HCT116 (cell line): Measurements from ENCODE around the gene TMEM138. TPM values are rescaled to one million over a fixed set of nuclear protein-coding genes. Genes with fewer than 3 reads are reported as not detected.

Experiments
- ATAC-seq: fragments of 200-7000 bp; cut with Tn5 transposase; 2 replicates; pipeline ENCODE4 v1.9.1; 2020; ENCODE audit warnings: mild to moderate bottlenecking, moderate library complexity
- BruUV-seq: library from RNA; stranded (reverse); fragments of 400-500 nt; replicated peaks from 2 replicates; lab custom pipeline; 2021; lab: Mats Ljungman, UMichigan
- CTCF ChIA-PET: fragments of 300-600 bp; sonication (Branson Sonifier 250); formaldehyde crosslinking; loops from one replicate; lab custom pipeline; 2021; ENCODE audit warnings: antibody characterized with exemption; lab: Charles Lee
- POLR2A ChIA-PET: fragments of 300-600, 350-600 bp; sonication (Branson Sonifier 250); formaldehyde crosslinking; loops from one replicate; lab custom pipeline; 2021; ENCODE audit warnings: antibody characterized with exemption; lab: Charles Lee
- RAD21 ChIA-PET, 2 experiments: fragments of 300-600 bp; sonication (Branson Sonifier 250); formaldehyde crosslinking; loops; one replicate each; lab custom pipeline; 2023; ENCODE audit warnings: low total read pairs in 2 of 2; ENCODE audit not compliant: uncharacterized antibody in 2 of 2, unreplicated experiment in 2 of 2, low non-redundant PET in 1 of 2; lab: Charles Lee
- DNase-seq: peaks from one replicate; pipeline ENCODE4 v3.0.0-alpha.2; 2010; ENCODE audit warnings: low read depth, low spot score
- H2AFZ ChIP-seq: fragments of 200-600 bp; shearing (Covaris generic), sonication (generic); 2 replicates; pipeline ENCODE4 v1.6.1; 2017; ENCODE audit warnings: low read depth, mixed run types, mixed read lengths, antibody characterized with exemption, low read length; ENCODE audit not compliant: poor library complexity, severe bottlenecking
- H3K27ac ChIP-seq: 2 replicates; pipeline ENCODE4 v1.5.1; 2012; ENCODE audit warnings: low read depth, low read length
- H3K27me3 ChIP-seq: fragments of 200-600 bp; sonication (generic); 2 replicates; pipeline ENCODE4 v1.6.1; 2016; ENCODE audit warnings: mixed run types, low read length, mixed read lengths; ENCODE audit not compliant: insufficient read depth
- H3K36me3 ChIP-seq, 2 experiments: fragments of 200-500 bp in 1 of 2; fragments of 200-600 bp in 1 of 2; sonication (Bioruptor generic) in 1 of 2; sonication (generic) in 1 of 2; 2 replicates each; pipeline versions ENCODE4 v1.5.1 to v1.6.1; 2014 to 2016; ENCODE audit warnings: low read length in 2 of 2, inconsistent platforms in 1 of 2, mixed read lengths in 1 of 2, mixed run types in 1 of 2; ENCODE audit not compliant: insufficient read depth in 2 of 2, control insufficient read depth in 1 of 2
- H3K4me1 ChIP-seq, 2 experiments: fragments of 200-600 bp in 1 of 2; sonication (generic) in 1 of 2; 2 replicates each; pipeline versions ENCODE4 v1.5.1 to v1.6.1; 2012 to 2017; ENCODE audit warnings: low read length in 2 of 2, inconsistent platforms in 1 of 2, mild to moderate bottlenecking in 1 of 2, mixed read lengths in 1 of 2, mixed run types in 1 of 2, moderate library complexity in 1 of 2; ENCODE audit not compliant: insufficient read depth in 2 of 2, control insufficient read depth in 1 of 2
- H3K4me2 ChIP-seq: fragments of 200-600 bp; sonication (generic); 2 replicates; pipeline ENCODE4 v1.6.1; 2017; ENCODE audit warnings: mixed run types, low read length, mixed read lengths
- H3K4me3 ChIP-seq, 2 experiments: fragments of 200-600 bp in 1 of 2; sonication (generic) in 1 of 2; replicated peaks in 1 of 2; 2 replicates each; pipeline ENCODE4 v1.5.1; 2011 to 2016; ENCODE audit warnings: low read length in 2 of 2, control low read depth in 1 of 2, low read depth in 1 of 2, mild to moderate bottlenecking in 1 of 2, mixed read lengths in 1 of 2, mixed run types in 1 of 2
- H3K79me2 ChIP-seq: fragments of 200-600 bp; sonication (generic); 2 replicates; pipeline ENCODE4 v1.6.1; 2017; ENCODE audit warnings: mild to moderate bottlenecking, mixed run types, low read length, moderate library complexity, mixed read lengths; ENCODE audit not compliant: insufficient read depth
- H3K9ac ChIP-seq: fragments of 200-600 bp; sonication (generic); 2 replicates; pipeline ENCODE4 v1.6.1; 2016; ENCODE audit warnings: low read length, mixed read lengths
- H3K9me2 ChIP-seq: fragments of 200-600 bp; sonication (generic), shearing (Covaris generic); 2 replicates; pipeline ENCODE4 v1.6.1; 2017; ENCODE audit warnings: mixed run types, mild to moderate bottlenecking, moderate library complexity; ENCODE audit not compliant: insufficient read depth
- H3K9me3 ChIP-seq, 2 experiments: fragments of 200-500 bp in 1 of 2; fragments of 200-600 bp in 1 of 2; sonication (Bioruptor generic) in 1 of 2; sonication (generic) in 1 of 2; 2 replicates each; pipeline ENCODE4 v1.6.1; 2014 to 2017; ENCODE audit warnings: low read length in 2 of 2, mixed read lengths in 2 of 2, inconsistent platforms in 1 of 2, low read depth in 1 of 2, mild to moderate bottlenecking in 1 of 2, mixed run types in 1 of 2, moderate library complexity in 1 of 2; ENCODE audit not compliant: control insufficient read depth in 1 of 2, insufficient read depth in 1 of 2
- H4K20me1 ChIP-seq: fragments of 200-600 bp; sonication (generic), shearing (Covaris generic); 2 replicates; pipeline ENCODE4 v1.6.1; 2017; ENCODE audit warnings: mixed run types, mild to moderate bottlenecking, moderate library complexity; ENCODE audit not compliant: insufficient read depth
- CBX3 ChIP-seq: IDR thresholded peaks from 2 replicates; pipeline ENCODE4 v1.6.1; 2012; ENCODE audit warnings: low read depth
- CEBPB ChIP-seq: IDR thresholded peaks from 2 replicates; pipeline ENCODE4 v1.6.1; 2012; ENCODE audit warnings: low read depth
- EGR1 ChIP-seq: IDR thresholded peaks from 2 replicates; pipeline ENCODE4 v1.6.1; 2012; ENCODE audit warnings: low read depth
- ELF1 ChIP-seq: IDR thresholded peaks from 2 replicates; pipeline ENCODE4 v1.6.1; 2012; ENCODE audit warnings: low read depth, borderline replicate concordance
- EZH2phosphoT487 ChIP-seq: fragments of 200-600 bp; IDR thresholded peaks from 2 replicates; pipeline ENCODE4 v1.6.1; 2018; ENCODE audit warnings: antibody characterized with exemption, borderline replicate concordance
- JUND ChIP-seq: IDR thresholded peaks from 2 replicates; pipeline ENCODE4 v1.6.1; 2012
- POLR2A ChIP-seq: IDR thresholded peaks from 2 replicates; pipeline ENCODE4 v1.7.0; 2011; ENCODE audit warnings: borderline replicate concordance; ENCODE audit not compliant: insufficient read depth, insufficient read length; ENCODE audit errors: extremely low read depth
- POLR2AphosphoS5 ChIP-seq: IDR thresholded peaks from 2 replicates; pipeline ENCODE4 v1.6.1; 2011; ENCODE audit warnings: mild to moderate bottlenecking, low read depth, low read length, moderate library complexity
- RAD21 ChIP-seq: IDR thresholded peaks from 2 replicates; pipeline ENCODE4 v1.6.1; 2012; ENCODE audit warnings: low read depth, mild to moderate bottlenecking
- SRF ChIP-seq: IDR thresholded peaks from 2 replicates; pipeline ENCODE4 v1.6.1; 2012; ENCODE audit warnings: low read depth
- TCF7L2 ChIP-seq: IDR thresholded peaks from 2 replicates; pipeline ENCODE4 v1.7.0; 2011; ENCODE audit warnings: borderline replicate concordance, inconsistent platforms; ENCODE audit not compliant: insufficient read depth, insufficient read length; ENCODE audit errors: extremely low read depth
- YY1 ChIP-seq: IDR thresholded peaks from 2 replicates; pipeline ENCODE4 v1.6.1; 2011; ENCODE audit warnings: low read length, low read depth, moderate library complexity, mild to moderate bottlenecking; ENCODE audit not compliant: insufficient replicate concordance; ENCODE audit errors: extremely low read depth
- ZFX ChIP-seq: fragments of 450-650 bp; IDR thresholded peaks from 2 replicates; pipeline ENCODE4 v1.6.1; 2017
- intact Hi-C: fragments of 100-400 bp; cut with micrococcal nuclease; formaldehyde crosslinking; loops from 2 replicates; pipeline ENCODE4 v1.10.0; 2022
- total RNA-seq: library from RNA; stranded (reverse); gene quantifications from one replicate; pipeline ENCODE4 v1.2.1, GENCODE V29; 2021; ENCODE audit not compliant: unreplicated experiment
- TF ChIP-seq, protein P1 (sequence below), 3 experiments: fragments of 200-600 bp in 1 of 3; sonication (generic) in 1 of 3; IDR thresholded peaks in 2 of 3; conservative IDR thresholded peaks in 1 of 3; 2 replicates each; pipeline ENCODE4 v1.5.1; 2012 to 2017; ENCODE audit warnings: low read depth in 2 of 3, low read length in 2 of 3, antibody characterized with exemption in 1 of 3, borderline replicate concordance in 1 of 3, control low read depth in 1 of 3, mild to moderate bottlenecking in 1 of 3, mixed read lengths in 1 of 3, mixed run types in 1 of 3, moderate library complexity in 1 of 3; ENCODE audit not compliant: insufficient read depth in 1 of 3
- TF ChIP-seq, protein P2 (sequence below): IDR thresholded peaks from 2 replicates; pipeline ENCODE4 v1.6.1; 2012
- TF ChIP-seq, protein P3 (sequence below): IDR thresholded peaks from 2 replicates; pipeline ENCODE4 v1.6.1; 2012
- TF ChIP-seq, protein P4 (sequence below): IDR thresholded peaks from 2 replicates; pipeline ENCODE4 v1.6.1; 2011; ENCODE audit warnings: mild to moderate bottlenecking, low read length, moderate library complexity; ENCODE audit not compliant: insufficient replicate concordance; ENCODE audit errors: extremely low read depth
- TF ChIP-seq, protein P5 (sequence below): IDR thresholded peaks from 2 replicates; pipeline ENCODE4 v1.6.1; 2012; ENCODE audit warnings: low read depth

Gene TMEM138
- total RNA-seq, 1 experiment from 2014 or later = 45.0 TPM

DNA sequence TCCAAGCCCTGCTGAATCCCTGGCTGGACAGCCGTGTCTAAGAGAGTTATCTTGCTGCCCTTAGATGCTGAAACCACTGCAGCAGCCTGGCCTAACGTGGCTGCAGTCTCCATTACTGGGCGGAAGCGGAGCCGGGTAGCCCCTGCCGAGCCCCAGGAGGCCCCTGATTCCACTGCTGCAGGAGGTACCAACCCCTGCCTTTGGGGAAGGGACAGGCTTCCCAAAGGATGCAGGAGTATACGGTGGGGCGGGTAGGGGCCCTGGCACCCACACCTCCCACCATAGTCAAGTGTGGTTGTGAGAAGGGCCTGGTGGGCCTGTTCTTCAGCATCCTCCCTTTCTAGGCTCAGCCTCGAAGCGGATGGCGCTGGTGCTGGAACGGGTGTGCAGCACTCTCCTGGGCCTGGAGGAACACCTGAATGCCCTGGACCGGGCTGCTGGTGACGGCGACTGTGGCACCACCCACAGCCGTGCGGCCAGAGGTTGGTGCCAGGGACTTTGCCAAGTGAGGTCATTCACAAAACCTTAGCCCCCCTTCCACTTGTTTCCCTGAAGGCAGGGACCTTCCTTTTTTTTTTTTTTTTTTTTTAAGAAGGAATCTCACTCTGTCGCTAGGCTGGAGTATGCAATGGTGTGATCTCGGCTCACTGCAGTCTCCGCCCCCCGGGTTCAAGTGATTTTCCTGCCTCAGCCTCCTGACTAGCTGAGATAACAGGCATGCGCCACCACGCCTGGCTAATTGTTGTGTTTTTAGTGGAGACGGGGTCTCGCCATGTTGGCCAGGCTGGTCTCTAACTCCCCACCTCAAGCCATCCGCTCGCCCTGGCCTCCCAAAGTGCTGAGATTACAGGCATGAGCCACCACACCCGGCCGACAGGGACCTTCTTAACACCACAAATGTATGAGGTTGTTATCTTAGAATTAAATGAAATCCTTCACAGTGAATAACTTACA is 18.1 kb upstream of the TMEM138 start:
- intact Hi-C loops = no loop called here
- H3K27ac ChIP-seq = no peak overlapping the region
- H3K79me2 ChIP-seq = no peaks in the 10 kb centered on the region
- no peaks in the 10 kb centered on the region for H3K4me1 ChIP-seq
- no peak overlapping the region for H3K4me2 ChIP-seq
- no peak overlapping the region for H3K4me3 ChIP-seq
- H3K9me2 ChIP-seq = no peaks in the 10 kb centered on the region
- ATAC-seq (no peak), DNase-seq (no peak)
- ChIA-PET RAD21 (no interaction called here), CTCF (no interaction called here), POLR2A (interaction anchor here (0.8 kb wide), 1 partner anchor 8 kb away, joined by 3 read pairs; no protein-coding TSS in a partner anchor)
- TF ChIP-seq RAD21 (no peak), EGR1 (no peak), CEBPB (no peak), TCF7L2 (no peak), CBX3 (no peak), POLR2AphosphoS5 (no peak), YY1 (no peak), JUND (no peak), EZH2phosphoT487 (no peak), POLR2A (no peak), SRF (no peak), ZFX (no peak), ELF1 (no peak)
- TF ChIP-seq, protein P1, sequence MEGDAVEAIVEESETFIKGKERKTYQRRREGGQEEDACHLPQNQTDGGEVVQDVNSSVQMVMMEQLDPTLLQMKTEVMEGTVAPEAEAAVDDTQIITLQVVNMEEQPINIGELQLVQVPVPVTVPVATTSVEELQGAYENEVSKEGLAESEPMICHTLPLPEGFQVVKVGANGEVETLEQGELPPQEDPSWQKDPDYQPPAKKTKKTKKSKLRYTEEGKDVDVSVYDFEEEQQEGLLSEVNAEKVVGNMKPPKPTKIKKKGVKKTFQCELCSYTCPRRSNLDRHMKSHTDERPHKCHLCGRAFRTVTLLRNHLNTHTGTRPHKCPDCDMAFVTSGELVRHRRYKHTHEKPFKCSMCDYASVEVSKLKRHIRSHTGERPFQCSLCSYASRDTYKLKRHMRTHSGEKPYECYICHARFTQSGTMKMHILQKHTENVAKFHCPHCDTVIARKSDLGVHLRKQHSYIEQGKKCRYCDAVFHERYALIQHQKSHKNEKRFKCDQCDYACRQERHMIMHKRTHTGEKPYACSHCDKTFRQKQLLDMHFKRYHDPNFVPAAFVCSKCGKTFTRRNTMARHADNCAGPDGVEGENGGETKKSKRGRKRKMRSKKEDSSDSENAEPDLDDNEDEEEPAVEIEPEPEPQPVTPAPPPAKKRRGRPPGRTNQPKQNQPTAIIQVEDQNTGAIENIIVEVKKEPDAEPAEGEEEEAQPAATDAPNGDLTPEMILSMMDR (IDR thresholded peaks at IDR 0.05 in 2 of 3, conservative IDR thresholded peaks at IDR 0.05 in 1 of 3; ENCODE audit: borderline replicate concordance in 1 of 3, insufficient read depth in 1 of 3, low read depth in 2 of 3, low read length in 2 of 3) = no peak
- TF ChIP-seq, protein P2, sequence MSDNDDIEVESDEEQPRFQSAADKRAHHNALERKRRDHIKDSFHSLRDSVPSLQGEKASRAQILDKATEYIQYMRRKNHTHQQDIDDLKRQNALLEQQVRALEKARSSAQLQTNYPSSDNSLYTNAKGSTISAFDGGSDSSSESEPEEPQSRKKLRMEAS = no peak
- TF ChIP-seq, protein P3, sequence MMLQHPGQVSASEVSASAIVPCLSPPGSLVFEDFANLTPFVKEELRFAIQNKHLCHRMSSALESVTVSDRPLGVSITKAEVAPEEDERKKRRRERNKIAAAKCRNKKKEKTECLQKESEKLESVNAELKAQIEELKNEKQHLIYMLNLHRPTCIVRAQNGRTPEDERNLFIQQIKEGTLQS = no peak
- TF ChIP-seq, protein P4, sequence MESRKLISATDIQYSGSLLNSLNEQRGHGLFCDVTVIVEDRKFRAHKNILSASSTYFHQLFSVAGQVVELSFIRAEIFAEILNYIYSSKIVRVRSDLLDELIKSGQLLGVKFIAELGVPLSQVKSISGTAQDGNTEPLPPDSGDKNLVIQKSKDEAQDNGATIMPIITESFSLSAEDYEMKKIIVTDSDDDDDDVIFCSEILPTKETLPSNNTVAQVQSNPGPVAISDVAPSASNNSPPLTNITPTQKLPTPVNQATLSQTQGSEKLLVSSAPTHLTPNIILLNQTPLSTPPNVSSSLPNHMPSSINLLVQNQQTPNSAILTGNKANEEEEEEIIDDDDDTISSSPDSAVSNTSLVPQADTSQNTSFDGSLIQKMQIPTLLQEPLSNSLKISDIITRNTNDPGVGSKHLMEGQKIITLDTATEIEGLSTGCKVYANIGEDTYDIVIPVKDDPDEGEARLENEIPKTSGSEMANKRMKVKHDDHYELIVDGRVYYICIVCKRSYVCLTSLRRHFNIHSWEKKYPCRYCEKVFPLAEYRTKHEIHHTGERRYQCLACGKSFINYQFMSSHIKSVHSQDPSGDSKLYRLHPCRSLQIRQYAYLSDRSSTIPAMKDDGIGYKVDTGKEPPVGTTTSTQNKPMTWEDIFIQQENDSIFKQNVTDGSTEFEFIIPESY = no peak
- TF ChIP-seq, protein P5, sequence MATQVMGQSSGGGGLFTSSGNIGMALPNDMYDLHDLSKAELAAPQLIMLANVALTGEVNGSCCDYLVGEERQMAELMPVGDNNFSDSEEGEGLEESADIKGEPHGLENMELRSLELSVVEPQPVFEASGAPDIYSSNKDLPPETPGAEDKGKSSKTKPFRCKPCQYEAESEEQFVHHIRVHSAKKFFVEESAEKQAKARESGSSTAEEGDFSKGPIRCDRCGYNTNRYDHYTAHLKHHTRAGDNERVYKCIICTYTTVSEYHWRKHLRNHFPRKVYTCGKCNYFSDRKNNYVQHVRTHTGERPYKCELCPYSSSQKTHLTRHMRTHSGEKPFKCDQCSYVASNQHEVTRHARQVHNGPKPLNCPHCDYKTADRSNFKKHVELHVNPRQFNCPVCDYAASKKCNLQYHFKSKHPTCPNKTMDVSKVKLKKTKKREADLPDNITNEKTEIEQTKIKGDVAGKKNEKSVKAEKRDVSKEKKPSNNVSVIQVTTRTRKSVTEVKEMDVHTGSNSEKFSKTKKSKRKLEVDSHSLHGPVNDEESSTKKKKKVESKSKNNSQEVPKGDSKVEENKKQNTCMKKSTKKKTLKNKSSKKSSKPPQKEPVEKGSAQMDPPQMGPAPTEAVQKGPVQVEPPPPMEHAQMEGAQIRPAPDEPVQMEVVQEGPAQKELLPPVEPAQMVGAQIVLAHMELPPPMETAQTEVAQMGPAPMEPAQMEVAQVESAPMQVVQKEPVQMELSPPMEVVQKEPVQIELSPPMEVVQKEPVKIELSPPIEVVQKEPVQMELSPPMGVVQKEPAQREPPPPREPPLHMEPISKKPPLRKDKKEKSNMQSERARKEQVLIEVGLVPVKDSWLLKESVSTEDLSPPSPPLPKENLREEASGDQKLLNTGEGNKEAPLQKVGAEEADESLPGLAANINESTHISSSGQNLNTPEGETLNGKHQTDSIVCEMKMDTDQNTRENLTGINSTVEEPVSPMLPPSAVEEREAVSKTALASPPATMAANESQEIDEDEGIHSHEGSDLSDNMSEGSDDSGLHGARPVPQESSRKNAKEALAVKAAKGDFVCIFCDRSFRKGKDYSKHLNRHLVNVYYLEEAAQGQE = no peak
- H3K9ac ChIP-seq = no peak overlapping the region
- H3K9me3 ChIP-seq = no peaks in the 10 kb centered on the region
- H2AFZ ChIP-seq = no peak overlapping the region
- no peaks in the 10 kb centered on the region for H3K27me3 ChIP-seq
- H3K36me3 ChIP-seq = peaks cover 13 to 14% of the 10 kb centered on the region in 2 experiments; a peak in 2 of 4 replicates
- no peaks in the 10 kb centered on the region for H4K20me1 ChIP-seq
- BruUV-seq = no TSS peak
